HG03565 (cell line): ENCODE measurements around the gene CD38.
"Not testable (repeated sequence)": the region's sequence is repeated elsewhere in the genome, so short reads cannot be mapped to it uniquely, and the experiment has no call there.

ENCODE experiments used
- ATAC-seq: cut with Tn5 transposase; IDR thresholded peaks from one replicate; pipeline ENCODE4 v1.9.1; 2021; ENCODE audit warnings: mild to moderate bottlenecking, moderate library complexity; ENCODE audit not compliant: unreplicated experiment

The CD38 gene

GRCh38 chr4:15778289-15779241 is at the start of gene CD38:
CD38 (plus strand) TSS chr4:15778328; CDS start chr4:15778415, 87 bp downstream.
- ATAC-seq, result peak; percentile 60

GRCh38 chr4:15729910-15730533 is 48.1 kb upstream of the CD38 start:
- ATAC-seq, result no peak

GRCh38 chr4:15733061-15733460 is 45.1 kb upstream of the CD38 start:
- ATAC-seq, result not testable (repeated sequence)

GRCh38 chr4:15735536-15735935 is 42.6 kb upstream of the CD38 start:
- ATAC-seq, result no peak

GRCh38 chr4:15736514-15737050 is 41.5 kb upstream of the CD38 start:
- no peak for ATAC-seq

GRCh38 chr4:15737255-15737654 is 40.9 kb upstream of the CD38 start:
- no peak for ATAC-seq

- ATAC-seq, result no peak
Observed at GRCh38 chr4:15738877-15739276, 39.3 kb upstream of the CD38 start.

GRCh38 chr4:15740764-15741404 is 37.2 kb upstream of the CD38 start:
- no peak for ATAC-seq

GRCh38 chr4:15742083-15742582 is 36.0 kb upstream of the CD38 start:
- ATAC-seq, result no peak

- no peak for ATAC-seq
Observed at GRCh38 chr4:15742637-15743036, 35.5 kb upstream of the CD38 start.

- no peak for ATAC-seq
Observed at GRCh38 chr4:15744016-15744545, 34.0 kb upstream of the CD38 start.

- no peak for ATAC-seq
Observed at GRCh38 chr4:15746110-15746509, 32.0 kb upstream of the CD38 start.

- ATAC-seq, result no peak
Observed at GRCh38 chr4:15749001-15749400, 29.1 kb upstream of the CD38 start.

GRCh38 chr4:15751153-15751552 is 27.0 kb upstream of the CD38 start:
- ATAC-seq, result no peak

GRCh38 chr4:15753081-15753480 is 25.0 kb upstream of the CD38 start:
- no peak for ATAC-seq

GRCh38 chr4:15753786-15754185 is 24.3 kb upstream of the CD38 start:
- ATAC-seq, result no peak

- ATAC-seq, result no peak
Observed at GRCh38 chr4:15754323-15754722, 23.8 kb upstream of the CD38 start.

GRCh38 chr4:15755321-15756155 is 22.6 kb upstream of the CD38 start:
- ATAC-seq, result no peak

GRCh38 chr4:15756361-15756861 is 21.7 kb upstream of the CD38 start:
- ATAC-seq, result peak; percentile 71

- ATAC-seq, result no peak
Observed at GRCh38 chr4:15757054-15757453, 21.1 kb upstream of the CD38 start.
